GM10266 (cell line): Measurements from ENCODE around the gene AVPI1.

Experiments
- DNase-seq: peaks from one replicate; pipeline ENCODE4 v3.0.0; 2012; ENCODE audit errors: extremely low spot score
- TF ChIP-seq, protein P1 (sequence below): IDR thresholded peaks from 2 replicates; pipeline ENCODE4 v1.5.1; 2012; ENCODE audit warnings: mild to moderate bottlenecking, low read depth; ENCODE audit not compliant: control insufficient read depth, insufficient read depth; ENCODE audit errors: missing control alignments

The AVPI1 gene

DNA sequence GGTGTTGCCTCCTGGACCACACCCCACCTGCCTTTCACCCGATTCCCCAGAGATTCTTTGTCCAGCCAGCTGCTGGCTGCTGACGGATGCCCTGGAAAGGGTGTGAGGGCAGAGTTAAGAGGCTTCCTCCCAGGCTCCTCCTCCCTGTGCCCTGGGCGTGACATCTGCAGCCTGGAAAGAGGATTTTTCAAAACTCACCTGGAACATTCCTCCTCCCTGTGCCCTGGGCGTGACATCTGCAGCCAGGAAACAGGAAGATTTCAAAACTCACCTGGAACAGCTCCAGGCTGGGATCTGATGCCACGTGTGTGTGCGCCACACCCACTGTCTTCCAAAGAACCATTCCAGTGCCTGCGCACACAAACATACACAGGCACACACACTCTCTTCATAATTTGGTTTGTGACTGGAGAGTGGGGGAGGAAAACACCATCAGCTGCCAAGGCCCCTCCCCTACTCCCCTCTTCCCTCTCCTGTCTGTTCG, 31.7 kb upstream of the AVPI1 start:
- DNase-seq, result no peak
- TF ChIP-seq, protein P1, sequence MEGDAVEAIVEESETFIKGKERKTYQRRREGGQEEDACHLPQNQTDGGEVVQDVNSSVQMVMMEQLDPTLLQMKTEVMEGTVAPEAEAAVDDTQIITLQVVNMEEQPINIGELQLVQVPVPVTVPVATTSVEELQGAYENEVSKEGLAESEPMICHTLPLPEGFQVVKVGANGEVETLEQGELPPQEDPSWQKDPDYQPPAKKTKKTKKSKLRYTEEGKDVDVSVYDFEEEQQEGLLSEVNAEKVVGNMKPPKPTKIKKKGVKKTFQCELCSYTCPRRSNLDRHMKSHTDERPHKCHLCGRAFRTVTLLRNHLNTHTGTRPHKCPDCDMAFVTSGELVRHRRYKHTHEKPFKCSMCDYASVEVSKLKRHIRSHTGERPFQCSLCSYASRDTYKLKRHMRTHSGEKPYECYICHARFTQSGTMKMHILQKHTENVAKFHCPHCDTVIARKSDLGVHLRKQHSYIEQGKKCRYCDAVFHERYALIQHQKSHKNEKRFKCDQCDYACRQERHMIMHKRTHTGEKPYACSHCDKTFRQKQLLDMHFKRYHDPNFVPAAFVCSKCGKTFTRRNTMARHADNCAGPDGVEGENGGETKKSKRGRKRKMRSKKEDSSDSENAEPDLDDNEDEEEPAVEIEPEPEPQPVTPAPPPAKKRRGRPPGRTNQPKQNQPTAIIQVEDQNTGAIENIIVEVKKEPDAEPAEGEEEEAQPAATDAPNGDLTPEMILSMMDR, result no peak

DNA sequence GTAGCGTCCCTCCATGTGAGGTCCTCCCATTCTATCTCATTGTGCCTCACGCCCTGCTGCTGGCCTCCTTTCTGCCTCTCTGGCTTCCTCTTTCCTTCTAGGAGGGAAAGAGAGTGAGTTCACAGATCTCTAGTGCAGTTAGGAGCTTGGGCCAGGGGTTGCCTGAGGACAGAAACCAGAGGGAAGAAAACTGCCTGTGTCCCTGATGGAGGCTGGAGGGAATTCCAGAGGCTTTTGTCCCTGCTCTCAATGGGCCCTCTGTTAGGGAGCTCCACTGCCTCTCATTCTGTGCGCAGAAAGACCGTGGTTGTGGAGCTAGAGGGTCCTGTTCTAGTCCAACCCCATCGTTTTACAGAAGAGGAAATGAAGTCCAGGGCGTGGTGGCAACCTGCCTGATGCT, 31.1 kb upstream of the AVPI1 start:
- TF ChIP-seq, protein P1, result no peak
- no peak for DNase-seq

DNA sequence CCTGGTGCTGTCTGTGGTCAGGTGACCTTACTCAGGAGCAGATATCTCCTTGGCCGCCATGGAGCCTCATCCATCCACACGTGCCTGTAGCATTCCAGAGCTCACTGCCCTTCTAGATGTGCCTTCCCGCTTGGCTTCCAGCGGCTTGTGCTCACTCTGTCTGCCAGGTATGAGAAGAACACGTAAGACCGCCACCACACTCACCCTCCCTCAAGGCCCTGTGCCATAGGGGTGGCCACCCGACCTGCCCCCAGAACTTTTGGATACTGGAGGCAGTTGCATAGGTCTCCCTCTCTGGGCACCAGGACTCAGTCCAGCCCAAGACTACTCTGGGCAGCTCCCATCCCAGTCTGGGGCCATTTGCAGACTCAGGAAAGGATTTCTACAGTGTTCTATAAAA, 30.6 kb upstream of the AVPI1 start:
- TF ChIP-seq, protein P1, result no peak
- no peak for DNase-seq

DNA sequence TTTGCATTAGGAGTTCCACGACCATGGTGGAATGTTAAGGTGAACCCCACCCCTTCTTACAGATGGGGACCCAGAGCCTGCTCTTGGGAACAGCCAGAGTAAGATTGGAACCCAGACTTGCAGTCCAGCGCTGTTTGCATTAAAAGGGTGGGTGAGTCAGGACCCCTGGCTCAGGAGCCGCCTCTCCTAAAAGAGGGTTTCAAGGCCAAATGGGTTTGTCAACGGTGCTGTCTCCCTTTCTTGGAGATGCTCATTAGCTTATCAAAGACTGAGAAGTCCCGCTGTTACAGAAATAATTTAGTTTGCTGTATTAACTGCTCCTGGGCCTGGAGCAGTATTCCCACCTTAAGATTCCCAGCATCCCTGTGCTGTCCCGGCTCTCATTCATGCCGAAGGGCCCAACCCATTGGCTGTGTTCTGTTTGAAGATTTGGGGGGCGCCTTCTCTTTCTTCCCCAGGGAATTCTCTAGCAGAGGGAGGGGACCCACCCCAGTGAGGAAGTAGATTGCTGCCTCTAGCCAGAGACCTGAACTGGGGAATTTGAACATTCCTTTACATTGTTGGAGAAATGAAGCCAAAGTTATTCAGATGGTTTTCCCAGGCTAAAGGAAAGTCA, 28.3 kb upstream of the AVPI1 start:
- TF ChIP-seq, protein P1, result no peak
- no peak for DNase-seq

DNA sequence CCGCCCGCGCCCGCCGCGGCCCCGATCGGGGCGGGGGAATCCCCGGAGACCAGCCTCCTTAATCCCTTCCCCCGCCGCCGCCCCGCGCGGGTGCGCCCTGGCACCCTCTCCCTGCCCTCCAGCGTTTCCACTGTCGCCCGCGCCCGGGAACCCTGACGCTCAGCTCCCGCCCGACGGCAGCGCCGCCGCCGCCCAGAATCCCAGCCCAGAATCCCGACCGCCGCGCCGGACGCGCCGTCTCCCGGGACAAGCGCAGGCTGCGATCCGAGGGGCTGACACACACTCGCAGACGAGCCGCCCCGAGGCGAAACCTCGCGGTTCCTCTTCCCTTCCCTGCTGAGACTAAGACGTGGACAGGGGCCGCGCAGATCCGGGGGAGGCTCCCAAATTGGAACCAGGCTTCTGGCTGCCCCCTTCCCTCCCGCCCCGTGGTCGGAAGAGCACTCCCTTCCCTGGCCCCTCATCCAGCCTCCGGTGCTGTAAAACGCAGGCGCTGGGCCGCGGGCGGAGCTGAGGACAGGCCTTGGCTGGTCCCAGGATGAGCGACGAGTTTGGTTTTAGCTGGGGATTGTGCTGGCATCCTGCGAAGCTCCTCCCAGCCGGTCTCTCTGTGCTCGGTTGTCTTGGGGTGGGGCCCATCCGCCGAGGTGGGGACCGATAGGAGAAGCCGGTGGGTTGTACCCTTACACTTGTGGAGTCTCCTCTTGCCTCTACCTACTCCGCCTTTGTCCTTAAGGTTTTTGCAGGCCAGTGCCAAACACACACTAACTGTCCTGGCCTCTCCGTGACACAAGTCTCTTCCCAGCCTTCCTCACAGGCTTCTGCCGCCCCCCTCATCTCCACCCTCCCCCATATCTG, 27.6 kb upstream of the AVPI1 start:
- TF ChIP-seq, protein P1, result no peak
- DNase-seq, result peak; percentile 68

DNA sequence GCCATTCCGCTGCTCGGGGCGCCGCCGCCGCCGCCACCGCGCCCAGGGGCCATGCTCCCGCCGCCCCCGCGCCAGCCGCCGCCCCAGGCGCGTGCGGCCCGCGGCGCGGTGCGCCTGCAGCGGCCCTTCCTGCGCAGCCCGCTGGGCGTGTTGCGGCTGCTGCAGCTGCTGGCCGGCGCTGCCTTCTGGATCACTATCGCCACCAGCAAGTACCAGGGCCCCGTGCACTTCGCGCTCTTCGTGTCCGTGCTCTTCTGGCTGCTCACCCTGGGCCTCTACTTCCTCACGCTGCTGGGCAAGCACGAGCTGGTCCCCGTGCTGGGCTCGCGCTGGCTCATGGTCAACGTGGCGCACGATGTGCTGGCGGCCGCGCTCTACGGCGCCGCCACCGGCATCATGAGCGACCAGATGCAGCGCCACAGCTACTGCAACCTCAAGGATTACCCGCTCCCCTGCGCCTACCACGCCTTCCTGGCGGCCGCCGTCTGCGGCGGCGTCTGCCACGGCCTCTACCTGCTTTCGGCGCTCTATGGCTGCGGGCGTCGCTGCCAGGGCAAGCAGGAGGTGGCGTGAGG, 26.9 kb upstream of the AVPI1 start:
- peak; percentile 86 for DNase-seq
- TF ChIP-seq, protein P1, result peak; percentile 49
